IMR-90 (cell line): ENCODE results near the gene FAM168A.

Experiments used
- CEBPB ChIP-seq: IDR thresholded peaks from 2 replicates; pipeline ENCODE4 v1.6.1; 2012; ENCODE audit warnings: low read depth, low read length, improper control_type of control experiment
- CHD1 ChIP-seq: IDR thresholded peaks from 2 replicates; pipeline ENCODE4 v1.6.1; 2012; ENCODE audit warnings: low read depth, low read length, improper control_type of control experiment
- CTCF ChIP-seq: conservative IDR thresholded peaks from 2 replicates; pipeline ENCODE4 v1.5.1; 2012; ENCODE audit warnings: mild to moderate bottlenecking, low read depth, low read length, improper control_type of control experiment
- POLR2A ChIP-seq: IDR thresholded peaks from 2 replicates; pipeline ENCODE4 v1.6.1; 2012; ENCODE audit warnings: mild to moderate bottlenecking, low read depth, low read length
- RAD21 ChIP-seq: IDR thresholded peaks from 2 replicates; pipeline ENCODE4 v1.6.1; 2012; ENCODE audit warnings: low read length, improper control_type of control experiment
- USF2 ChIP-seq: fragments of 150-350 bp; IDR thresholded peaks from 2 replicates; pipeline ENCODE4 v1.6.1; 2017; ENCODE audit warnings: mild to moderate bottlenecking, antibody characterized with exemption, low read length, low read depth

GRCh38 chr11:73576185-73576614, 21.7 kb downstream of the FAM168A start:
- TF ChIP-seq CTCF (no peak), RAD21 (no peak), USF2 (no peak), POLR2A (no peak), CHD1 (no peak), CEBPB (no peak)
